IPS-NIHi11 (cell line): Measurements from ENCODE around the gene C2orf68.
"Not testable (repeated sequence)": the region's sequence is repeated elsewhere in the genome, so short reads cannot be mapped to it uniquely, and the experiment has no call there.

Experiments used
- DNase-seq: peaks from one replicate; pipeline ENCODE4 v3.0.0; 2012; ENCODE audit warnings: mixed read lengths, low spot score

Gene C2orf68

GRCh38 chr2:85598594-85599340, 13.1 kb downstream of the C2orf68 start:
- DNase-seq, result no peak

- no peak for DNase-seq
Measured at GRCh38 chr2:85597241-85597640, 14.6 kb downstream of the C2orf68 start.

- DNase-seq, result no peak
Measured at GRCh38 chr2:85596486-85597143, 15.3 kb downstream of the C2orf68 start.

GRCh38 chr2:85596026-85596333, 15.9 kb downstream of the C2orf68 start:
- DNase-seq, result no peak

- DNase-seq, result peak; percentile 97
Measured at GRCh38 chr2:85595301-85596025, 16.4 kb downstream of the C2orf68 start, which contains the start of gene RNF181. Gene RNF181, plus strand, starts transcription at chr2:85595745. Its CDS starts 19 bp downstream, at chr2:85595764.

- DNase-seq, result no peak
Measured at GRCh38 chr2:85594715-85595300, 17.1 kb downstream of the C2orf68 start.

- no peak for DNase-seq
Measured at GRCh38 chr2:85593023-85593422, 18.8 kb downstream of the C2orf68 start.

GRCh38 chr2:85592299-85592698, 19.6 kb downstream of the C2orf68 start:
- not testable (repeated sequence) for DNase-seq

- DNase-seq, result no peak
Measured at GRCh38 chr2:85591563-85591962, 20.3 kb downstream of the C2orf68 start.

- DNase-seq, result no peak
Measured at GRCh38 chr2:85590950-85591349, 20.9 kb downstream of the C2orf68 start.

GRCh38 chr2:85589982-85590791, 21.7 kb downstream of the C2orf68 start:
- DNase-seq, result no peak

GRCh38 chr2:85589181-85589580, 22.7 kb downstream of the C2orf68 start:
- DNase-seq, result no peak

- DNase-seq, result no peak
Measured at GRCh38 chr2:85588645-85589044, 23.2 kb downstream of the C2orf68 start.

GRCh38 chr2:85588236-85588635, 23.6 kb downstream of the C2orf68 start:
- no peak for DNase-seq

- no peak for DNase-seq
Measured at GRCh38 chr2:85585781-85586105, 26.1 kb downstream of the C2orf68 start.

- no peak for DNase-seq
Measured at GRCh38 chr2:85584857-85585780, 26.7 kb downstream of the C2orf68 start.

GRCh38 chr2:85584354-85584856, 27.5 kb downstream of the C2orf68 start, which contains the start of gene VAMP5:
Gene VAMP5, plus strand, starts transcription at chr2:85584431. Its CDS starts 60 bp downstream, at chr2:85584491.
- peak; percentile 65 for DNase-seq

- no peak for DNase-seq
Measured at GRCh38 chr2:85583667-85584353, 28.1 kb downstream of the C2orf68 start.

- no peak for DNase-seq
Measured at GRCh38 chr2:85582492-85582891, 29.4 kb downstream of the C2orf68 start.

GRCh38 chr2:85580206-85580605, 31.7 kb downstream of the C2orf68 start:
- DNase-seq, result no peak
